WTC11 (cell line): Measurements from ENCODE around the gene PRSS27. TPM values are rescaled to one million over a fixed set of nuclear protein-coding genes. Genes with fewer than 3 reads are reported as not detected.

Experiments used
- ATAC-seq: fragments of 200-7000 bp; cut with Tn5 transposase; 2 replicates; pipeline ENCODE4 v1.10.0; 2021; ENCODE audit warnings: mild to moderate bottlenecking, moderate library complexity
- CTCF ChIA-PET: fragments of 300-600 bp; sonication (Branson Sonifier 250); formaldehyde crosslinking; loops from one replicate; lab custom pipeline; 2021; ENCODE audit warnings: antibody characterized with exemption; lab: Charles Lee
- POLR2A ChIA-PET: fragments of 350-600 bp; sonication (Branson Sonifier 250); formaldehyde crosslinking; loops from one replicate; lab custom pipeline; 2021; ENCODE audit warnings: antibody characterized with exemption; lab: Charles Lee
- DNase-seq: peaks from one replicate; pipeline ENCODE4 v3.0.0; 2021; ENCODE audit warnings: low spot score
- H3K27ac Mint-ChIP-seq: 2 replicates; pipeline ENCODE4 v1.8.0; 2021; ENCODE audit warnings: mixed read lengths
- H3K27me3 Mint-ChIP-seq: 2 replicates; pipeline ENCODE4 v1.8.0; 2021; ENCODE audit warnings: low read depth, mild to moderate bottlenecking, moderate library complexity, mixed read lengths
- H3K36me3 Mint-ChIP-seq: 2 replicates; pipeline ENCODE4 v1.8.0; 2021; ENCODE audit warnings: mixed read lengths
- H3K4me1 Mint-ChIP-seq: 2 replicates; pipeline ENCODE4 v1.8.0; 2022; ENCODE audit warnings: mixed read lengths
- H3K4me3 Mint-ChIP-seq: 2 replicates; pipeline ENCODE4 v1.8.0; 2021; ENCODE audit warnings: mild to moderate bottlenecking, moderate library complexity, mixed read lengths
- H3K9me3 Mint-ChIP-seq: 2 replicates; pipeline ENCODE4 v1.8.0; 2021; ENCODE audit warnings: mixed read lengths
- AFF4 ChIP-seq: sonication (generic); formaldehyde crosslinking; IDR thresholded peaks from 2 replicates; pipeline ENCODE4 v1.8.1; 2023; ENCODE audit warnings: mild to moderate bottlenecking, missing genetic modification reagents, borderline replicate concordance
- CDX4 ChIP-seq: fragments of 250-450 bp; sonication (Bioruptor Pico); IDR thresholded peaks from 2 replicates; pipeline ENCODE4 v1.9.0; 2021; ENCODE audit warnings: moderate library complexity, mild to moderate bottlenecking, inconsistent platforms, borderline replicate concordance
- E2F5 ChIP-seq: sonication (generic); formaldehyde crosslinking; IDR thresholded peaks from 2 replicates; pipeline ENCODE4 v1.8.1; 2022; ENCODE audit warnings: mild to moderate bottlenecking, moderate library complexity, missing genetic modification reagents
- ESRRA ChIP-seq: sonication (generic); formaldehyde crosslinking; IDR thresholded peaks from 2 replicates; pipeline ENCODE4 v1.8.1; 2022; ENCODE audit warnings: mild to moderate bottlenecking, missing genetic modification reagents, borderline replicate concordance
- FOXP1 ChIP-seq: sonication (generic); formaldehyde crosslinking; IDR thresholded peaks from 2 replicates; pipeline ENCODE4 v1.8.0; 2022; ENCODE audit warnings: missing genetic modification reagents, mild to moderate bottlenecking, moderate library complexity, borderline replicate concordance
- HMGXB4 ChIP-seq: sonication (generic); formaldehyde crosslinking; IDR thresholded peaks from 2 replicates; pipeline ENCODE4 v1.8.1; 2023; ENCODE audit warnings: mild to moderate bottlenecking, moderate library complexity, missing genetic modification reagents
- NFATC4 ChIP-seq: fragments of 250-450 bp; sonication (Bioruptor Pico); IDR thresholded peaks from 2 replicates; pipeline ENCODE4 v1.9.0; 2021; ENCODE audit warnings: mild to moderate bottlenecking
- NFYB ChIP-seq: sonication (generic); formaldehyde crosslinking; conservative IDR thresholded peaks from 2 replicates; pipeline ENCODE4 v1.8.0; 2022; ENCODE audit warnings: low read depth, missing genetic modification reagents
- SMAD4 ChIP-seq: sonication (generic); formaldehyde crosslinking; IDR thresholded peaks from 2 replicates; pipeline ENCODE4 v1.8.0; 2022; ENCODE audit warnings: mild to moderate bottlenecking, missing genetic modification reagents
- SP1 ChIP-seq: sonication (generic); formaldehyde crosslinking; conservative IDR thresholded peaks from 2 replicates; pipeline ENCODE4 v1.8.1; 2022; ENCODE audit warnings: missing genetic modification reagents
- ZNF263 ChIP-seq: sonication (generic); formaldehyde crosslinking; IDR thresholded peaks from 2 replicates; pipeline ENCODE4 v1.8.1; 2022; ENCODE audit warnings: low read depth, mild to moderate bottlenecking, moderate library complexity, missing genetic modification reagents
- ZNF281 ChIP-seq: sonication (generic); formaldehyde crosslinking; IDR thresholded peaks from 2 replicates; pipeline ENCODE4 v1.8.0; 2023; ENCODE audit warnings: mild to moderate bottlenecking, missing genetic modification reagents
- ZNF532 ChIP-seq: fragments of 250-450 bp; sonication (Bioruptor Pico); IDR thresholded peaks from 2 replicates; pipeline ENCODE4 v1.9.0; 2021; ENCODE audit warnings: mild to moderate bottlenecking, borderline replicate concordance
- total RNA-seq: library from RNA; stranded (reverse); gene quantifications from 3 replicates; pipeline ENCODE4 v1.2.3, GENCODE V29; 2021

Gene PRSS27
- total RNA-seq, 1 experiment from 2014 or later = 5.1 TPM

- TF ChIP-seq AFF4 = no peak
- TF ChIP-seq CDX4 (CRISPR knock-in tag) = no peak
- no peak for TF ChIP-seq NFATC4
- no peak for TF ChIP-seq ESRRA (CRISPR knock-in tag)
- no peak for TF ChIP-seq ZNF263
- no peak for TF ChIP-seq HMGXB4 (CRISPR knock-in tag)
- TF ChIP-seq E2F5 (CRISPR knock-in tag) = no peak
- TF ChIP-seq, all 79 proteins: peak for 0
Measured at GRCh38 chr16:2675021-2675420, 45.0 kb downstream of the PRSS27 start (continued).

GRCh38 chr16:2673066-2673999 lies 46.7 kb downstream of the PRSS27 start:
- Mint-ChIP-seq H3K4me3 (peak overlapping the region; percentile 65), H3K36me3 (no peaks in the 10 kb centered on the region)
- CTCF ChIA-PET = interaction anchor here (0.8 to 2.2 kb wide), 5 partner anchors 9 to 254 kb away, joined by 3 to 12 read pairs (median 3); partner anchors contain the start of gene KCTD5

More at GRCh38 chr16:2673066-2673999, 46.7 kb downstream of the PRSS27 start:
- Mint-ChIP-seq H3K27ac (no peak overlapping the region; the same call in 1 of the 2 replicates), H3K4me1 (peaks cover 6% of the 10 kb centered on the region), H3K27me3 (no peaks in the 10 kb centered on the region), H3K9me3 (no peaks in the 10 kb centered on the region)
- POLR2A ChIA-PET = interaction anchor here (0.6 to 0.9 kb wide), 2 partner anchors 9 to 99 kb away, joined by 4 to 5 read pairs; partner anchors contain the start of gene KCTD5
- ATAC-seq (peak; percentile 98), DNase-seq (peak; percentile 96)
- TF ChIP-seq NFYB (CRISPR knock-in tag) = peak; percentile 69
- peak; percentile 88 for TF ChIP-seq SP1
- TF ChIP-seq E2F5 (CRISPR knock-in tag) = peak; percentile 62; the same call in 1 of the 2 replicates
- no peak for TF ChIP-seq ZNF532 (CRISPR knock-in tag)
- peak; percentile 53; the same call in 1 of the 2 replicates for TF ChIP-seq ESRRA (CRISPR knock-in tag)
- TF ChIP-seq FOXP1 = 0 out of 2 replicates have a peak, but pooled peaks have one; percentile 36
- no peak for TF ChIP-seq ZNF281 (CRISPR knock-in tag)
- TF ChIP-seq SMAD4 (CRISPR knock-in tag) = no peak
